Retinal pigment epithelial cell (primary cell): ENCODE measurements around the gene PSMA2.

Source experiments
- DNase-seq: peaks from one replicate; pipeline ENCODE4 v3.0.0-alpha.2; 2010; ENCODE audit warnings: low read depth
- H3K4me3 ChIP-seq: 2 replicates; pipeline ENCODE4 v1.5.1; 2011; ENCODE audit warnings: mild to moderate bottlenecking, low read length, control low read depth, moderate library complexity
- CTCF ChIP-seq: conservative IDR thresholded peaks from 2 replicates; pipeline ENCODE4 v1.5.1; 2011; ENCODE audit warnings: low read depth, low read length, control low read depth, inconsistent platforms

PSMA2 gene

GRCh38 chr7:42931447-42931833 lies 534 bp downstream of the PSMA2 start:
- no peak for TF ChIP-seq CTCF

GRCh38 chr7:42930889-42931288 lies 1.1 kb downstream of the PSMA2 start:
- no peak for DNase-seq
- peak overlapping the region; percentile 96 for H3K4me3 ChIP-seq
- TF ChIP-seq CTCF, result no peak

More at GRCh38 chr7:42931447-42931833, 534 bp downstream of the PSMA2 start:
- peak overlapping the region; percentile 96 for H3K4me3 ChIP-seq
- DNase-seq, result no peak

- no peak for TF ChIP-seq CTCF
- no peak overlapping the region for H3K4me3 ChIP-seq
- no peak for DNase-seq
Observed at GRCh38 chr7:42929449-42929848, 2.5 kb downstream of the PSMA2 start.

- no peak for TF ChIP-seq CTCF
- no peak overlapping the region for H3K4me3 ChIP-seq
- no peak for DNase-seq
Observed at GRCh38 chr7:42928754-42929153, 3.2 kb downstream of the PSMA2 start.

GRCh38 chr7:42926204-42926603 lies 5.8 kb downstream of the PSMA2 start:
- H3K4me3 ChIP-seq, result no peak overlapping the region
- no peak for TF ChIP-seq CTCF
- no peak for DNase-seq

- TF ChIP-seq CTCF, result no peak
- no peak for DNase-seq
- H3K4me3 ChIP-seq, result no peak overlapping the region
Observed at GRCh38 chr7:42925630-42926029, 6.3 kb downstream of the PSMA2 start.

- DNase-seq, result no peak
- no peak overlapping the region for H3K4me3 ChIP-seq
- TF ChIP-seq CTCF, result no peak
Observed at GRCh38 chr7:42924223-42924838, 7.6 kb downstream of the PSMA2 start.
